ENCODE measurements around the gene PRG2.

Gene PRG2

GRCh38 chr11:57434640-57435546 lies 44.4 kb upstream of the PRG2 start:
- no peak overlapping the region for H2BK120ac ChIP-seq (ENCODE audit: low read depth, low read length)
- H3K4me2 ChIP-seq (ENCODE audit: low read length, poor library complexity, severe bottlenecking) = no peak overlapping the region
- H3K36me3 ChIP-seq (ENCODE audit: control insufficient read depth in 1 of 2, insufficient read depth in 2 of 2, low read depth in 1 of 2, low read length in 2 of 2) = no peaks in the 10 kb centered on the region
- H2BK15ac ChIP-seq (ENCODE audit: low read depth, poor library complexity, severe bottlenecking) = peak overlapping the region; percentile 74
- H2BK12ac ChIP-seq (ENCODE audit: low read length in 2 of 2) = peak overlapping the region; percentile 33 to 94
- no peak overlapping the region for H4K8ac ChIP-seq (ENCODE audit: low read length)
- H4K91ac ChIP-seq (ENCODE audit: low read length) = peak overlapping the region; percentile 67
- H2AK5ac ChIP-seq (ENCODE audit: low read length, severe bottlenecking) = no peak overlapping the region
- peak overlapping the region; percentile 64 for H3K9ac ChIP-seq (ENCODE audit: low read length)
- H3K79me1 ChIP-seq (replicated peaks; ENCODE audit: low read length, poor library complexity, severe bottlenecking) = no peaks in the 10 kb centered on the region
- H3K4ac ChIP-seq (ENCODE audit: low read depth in 1 of 2, low read length in 2 of 2) = peak overlapping the region in 1 of 2 experiments; percentile 69
- peak overlapping the region; percentile 16 for H3K27ac ChIP-seq (ENCODE audit: low read length, poor library complexity, severe bottlenecking)
- no peak overlapping the region for H3K14ac ChIP-seq (ENCODE audit: low read length in 2 of 2)
- H3K18ac ChIP-seq (ENCODE audit: low read depth in 1 of 2, low read length in 2 of 2) = peak overlapping the region; percentile 24 to 51
- H2AFZ ChIP-seq (ENCODE audit: low read depth, low read length) = no peak overlapping the region
- 76% methylated on average over 15 of the region's 15 CpGs for WGBS
- no peak overlapping the region for H3K23ac ChIP-seq (ENCODE audit: low read length in 2 of 2)
- H2BK5ac ChIP-seq (ENCODE audit: low read depth, low read length, poor library complexity, severe bottlenecking) = no peak overlapping the region
- no peaks in the 10 kb centered on the region for H3K9me3 ChIP-seq (ENCODE audit: control insufficient read depth, low read length)
- no peaks in the 10 kb centered on the region for H3K27me3 ChIP-seq (ENCODE audit: control insufficient read depth in 1 of 2, insufficient read depth in 1 of 2, low read length in 2 of 2)
- H3K4me3 ChIP-seq (ENCODE audit: insufficient read depth in 1 of 2, low read depth in 1 of 2, low read length in 2 of 2) = no peak overlapping the region
- H3K4me1 ChIP-seq (ENCODE audit: control insufficient read depth, insufficient read depth, low read depth, low read length) = peaks cover 7% of the 10 kb centered on the region
- peak; percentile 98 for DNase-seq

GRCh38 chr11:57432714-57433163 lies 42.3 kb upstream of the PRG2 start:
- Histone ChIP-seq H3K4me2 (ENCODE audit: low read length, poor library complexity, severe bottlenecking) (no peak overlapping the region), H3K27ac (ENCODE audit: low read length, poor library complexity, severe bottlenecking) (no peak overlapping the region), H4K91ac (ENCODE audit: low read length) (no peak overlapping the region), H2AFZ (ENCODE audit: low read depth, low read length) (no peak overlapping the region), H3K9me3 (ENCODE audit: control insufficient read depth, low read length) (no peaks in the 10 kb centered on the region), H3K4ac (ENCODE audit: low read depth in 1 of 2, low read length in 2 of 2) (peak overlapping the region; percentile 53 to 70), H3K9ac (ENCODE audit: low read length) (peak overlapping the region; percentile 21), H4K8ac (ENCODE audit: low read length) (no peak overlapping the region), H3K36me3 (ENCODE audit: control insufficient read depth in 1 of 2, insufficient read depth in 2 of 2, low read depth in 1 of 2, low read length in 2 of 2) (no peaks in the 10 kb centered on the region), H2BK15ac (ENCODE audit: low read depth, poor library complexity, severe bottlenecking) (no peak overlapping the region), H2BK12ac (ENCODE audit: low read length in 2 of 2) (peak overlapping the region in 1 of 2 experiments; percentile 87), H3K14ac (ENCODE audit: low read length in 2 of 2) (no peak overlapping the region), H2AK5ac (ENCODE audit: low read length, severe bottlenecking) (no peak overlapping the region), H3K4me1 (ENCODE audit: control insufficient read depth, insufficient read depth, low read depth, low read length) (peaks cover 7% of the 10 kb centered on the region), H3K23ac (ENCODE audit: low read length in 2 of 2) (no peak overlapping the region), H3K18ac (ENCODE audit: low read depth in 1 of 2, low read length in 2 of 2) (peak overlapping the region; percentile 63 to 83), H3K79me1 (replicated peaks; ENCODE audit: low read length, poor library complexity, severe bottlenecking) (no peaks in the 10 kb centered on the region), H3K4me3 (ENCODE audit: insufficient read depth in 1 of 2, low read depth in 1 of 2, low read length in 2 of 2) (no peak overlapping the region), H2BK120ac (ENCODE audit: low read depth, low read length) (peak overlapping the region; percentile 71), H3K27me3 (ENCODE audit: control insufficient read depth in 1 of 2, insufficient read depth in 1 of 2, low read length in 2 of 2) (no peaks in the 10 kb centered on the region), H2BK5ac (ENCODE audit: low read depth, low read length, poor library complexity, severe bottlenecking) (no peak overlapping the region)
- 0% methylated on average over 7 of the region's 7 CpGs for WGBS
- DNase-seq = peak; percentile 99

GRCh38 chr11:57432149-57432561 lies 41.7 kb upstream of the PRG2 start:
- Histone ChIP-seq H3K9me3 (ENCODE audit: control insufficient read depth, low read length) (no peaks in the 10 kb centered on the region), H3K79me1 (replicated peaks; ENCODE audit: low read length, poor library complexity, severe bottlenecking) (no peaks in the 10 kb centered on the region), H3K18ac (ENCODE audit: low read depth in 1 of 2, low read length in 2 of 2) (peak overlapping the region; percentile 63 to 83), H2BK120ac (ENCODE audit: low read depth, low read length) (peak overlapping the region; percentile 71), H2BK5ac (ENCODE audit: low read depth, low read length, poor library complexity, severe bottlenecking) (no peak overlapping the region), H2AK5ac (ENCODE audit: low read length, severe bottlenecking) (no peak overlapping the region), H4K8ac (ENCODE audit: low read length) (peak overlapping the region; percentile 61), H3K23ac (ENCODE audit: low read length in 2 of 2) (no peak overlapping the region), H3K36me3 (ENCODE audit: control insufficient read depth in 1 of 2, insufficient read depth in 2 of 2, low read depth in 1 of 2, low read length in 2 of 2) (no peaks in the 10 kb centered on the region), H3K4me1 (ENCODE audit: control insufficient read depth, insufficient read depth, low read depth, low read length) (peaks cover 9% of the 10 kb centered on the region), H2BK15ac (ENCODE audit: low read depth, poor library complexity, severe bottlenecking) (peak overlapping the region; percentile 54), H2BK12ac (ENCODE audit: low read length in 2 of 2) (peak overlapping the region; percentile 65 to 87), H2AFZ (ENCODE audit: low read depth, low read length) (no peak overlapping the region), H3K27me3 (ENCODE audit: control insufficient read depth in 1 of 2, insufficient read depth in 1 of 2, low read length in 2 of 2) (no peaks in the 10 kb centered on the region), H3K4me3 (ENCODE audit: insufficient read depth in 1 of 2, low read depth in 1 of 2, low read length in 2 of 2) (no peak overlapping the region), H3K4me2 (ENCODE audit: low read length, poor library complexity, severe bottlenecking) (no peak overlapping the region), H3K9ac (ENCODE audit: low read length) (peak overlapping the region; percentile 20), H4K91ac (ENCODE audit: low read length) (peak overlapping the region; percentile 54), H3K14ac (ENCODE audit: low read length in 2 of 2) (peak overlapping the region in 1 of 2 experiments; percentile 51), H3K4ac (ENCODE audit: low read depth in 1 of 2, low read length in 2 of 2) (peak overlapping the region; percentile 53 to 70), H3K27ac (ENCODE audit: low read length, poor library complexity, severe bottlenecking) (no peak overlapping the region)
- no peak for DNase-seq
- WGBS = 84% methylated on average over 5 of the region's 5 CpGs

GRCh38 chr11:57430952-57431351 lies 40.5 kb upstream of the PRG2 start:
- no peak overlapping the region for H2AK5ac ChIP-seq (ENCODE audit: low read length, severe bottlenecking)
- no peak overlapping the region for H4K91ac ChIP-seq (ENCODE audit: low read length)
- no peak overlapping the region for H2AFZ ChIP-seq (ENCODE audit: low read depth, low read length)
- H3K9ac ChIP-seq (ENCODE audit: low read length) = peak overlapping the region; percentile 49
- no peak overlapping the region for H3K14ac ChIP-seq (ENCODE audit: low read length in 2 of 2)
- H3K4me1 ChIP-seq (ENCODE audit: control insufficient read depth, insufficient read depth, low read depth, low read length) = peaks cover 15% of the 10 kb centered on the region
- H3K23ac ChIP-seq (ENCODE audit: low read length in 2 of 2) = no peak overlapping the region
- no peak for DNase-seq
- H3K36me3 ChIP-seq (ENCODE audit: control insufficient read depth in 1 of 2, insufficient read depth in 2 of 2, low read depth in 1 of 2, low read length in 2 of 2) = peaks cover 0 to 5% of the 10 kb centered on the region in 2 experiments
- H2BK12ac ChIP-seq (ENCODE audit: low read length in 2 of 2) = peak overlapping the region; percentile 15 to 23
- H4K8ac ChIP-seq (ENCODE audit: low read length) = no peak overlapping the region
- H3K9me3 ChIP-seq (ENCODE audit: control insufficient read depth, low read length) = no peaks in the 10 kb centered on the region
- H3K4me3 ChIP-seq (ENCODE audit: insufficient read depth in 1 of 2, low read depth in 1 of 2, low read length in 2 of 2) = no peak overlapping the region
- no peak overlapping the region for H3K4ac ChIP-seq (ENCODE audit: low read depth in 1 of 2, low read length in 2 of 2)
- no peak overlapping the region for H2BK5ac ChIP-seq (ENCODE audit: low read depth, low read length, poor library complexity, severe bottlenecking)
- no peak overlapping the region for H2BK15ac ChIP-seq (ENCODE audit: low read depth, poor library complexity, severe bottlenecking)
- peak overlapping the region; percentile 6 for H2BK120ac ChIP-seq (ENCODE audit: low read depth, low read length)
- H3K79me1 ChIP-seq (replicated peaks; ENCODE audit: low read length, poor library complexity, severe bottlenecking) = no peaks in the 10 kb centered on the region
- H3K27me3 ChIP-seq (ENCODE audit: control insufficient read depth in 1 of 2, insufficient read depth in 1 of 2, low read length in 2 of 2) = no peaks in the 10 kb centered on the region
- no peak overlapping the region for H3K4me2 ChIP-seq (ENCODE audit: low read length, poor library complexity, severe bottlenecking)
- 91% methylated on average over 1 of the region's 1 CpG for WGBS
- H3K18ac ChIP-seq (ENCODE audit: low read depth in 1 of 2, low read length in 2 of 2) = no peak overlapping the region
- no peak overlapping the region for H3K27ac ChIP-seq (ENCODE audit: low read length, poor library complexity, severe bottlenecking)

All from mesenchymal stem cell (in vitro differentiated cells and primary cell).